ENCODE results near the gene TCF21. TPM values are rescaled to one million over a fixed set of nuclear protein-coding genes. Genes with fewer than 3 reads are reported as not detected.

TCF21 gene
- polyA plus RNA-seq, 2 of the 4 experiments (the other 2 are of a cell fraction) = 0.12 to 0.25 TPM

DNA sequence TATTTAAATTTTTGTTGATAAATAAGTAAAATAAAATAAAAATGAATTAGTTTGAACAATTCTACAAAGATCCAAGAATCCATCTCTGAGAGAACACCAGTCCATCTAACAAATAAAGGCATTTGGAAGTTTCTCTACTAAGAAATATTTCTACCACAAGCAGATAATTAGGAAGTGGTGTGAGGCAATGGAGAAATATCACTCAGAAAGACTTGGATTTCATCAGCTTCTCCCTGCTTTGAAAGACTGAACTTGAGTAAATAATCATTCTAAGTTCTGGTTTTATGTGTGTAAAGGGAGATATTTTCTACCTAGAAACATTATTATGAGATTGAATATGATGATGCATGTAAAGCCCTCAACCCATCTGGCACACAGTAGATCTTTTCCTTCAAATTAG, 17.8 kb upstream of the TCF21 start:
- H3K4me3 ChIP-seq = no peak overlapping the region
- TF ChIP-seq, protein P1, sequence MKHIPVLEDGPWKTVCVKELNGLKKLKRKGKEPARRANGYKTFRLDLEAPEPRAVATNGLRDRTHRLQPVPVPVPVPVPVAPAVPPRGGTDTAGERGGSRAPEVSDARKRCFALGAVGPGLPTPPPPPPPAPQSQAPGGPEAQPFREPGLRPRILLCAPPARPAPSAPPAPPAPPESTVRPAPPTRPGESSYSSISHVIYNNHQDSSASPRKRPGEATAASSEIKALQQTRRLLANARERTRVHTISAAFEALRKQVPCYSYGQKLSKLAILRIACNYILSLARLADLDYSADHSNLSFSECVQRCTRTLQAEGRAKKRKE (CRISPR knock-in tag; IDR thresholded peaks at IDR 0.05; ENCODE audit: low read depth) = no peak
- TF ChIP-seq TP53 (CRISPR knock-in tag; IDR thresholded peaks at IDR 0.05) (no peak), TFCP2L1 (CRISPR knock-in tag; IDR thresholded peaks at IDR 0.05) (no peak), FOXS1 (CRISPR knock-in tag; IDR thresholded peaks at IDR 0.05) (no peak), EP300 (IDR thresholded peaks at IDR 0.05) (no peak), ZC3H11A (IDR thresholded peaks at IDR 0.05) (no peak), ESRRA (IDR thresholded peaks at IDR 0.05; ENCODE audit: borderline replicate concordance, low read length) (no peak), JUNB (IDR thresholded peaks at IDR 0.05) (no peak), CBX8 (IDR thresholded peaks at IDR 0.05) (no peak)
- TF ChIP-seq, protein P2, sequence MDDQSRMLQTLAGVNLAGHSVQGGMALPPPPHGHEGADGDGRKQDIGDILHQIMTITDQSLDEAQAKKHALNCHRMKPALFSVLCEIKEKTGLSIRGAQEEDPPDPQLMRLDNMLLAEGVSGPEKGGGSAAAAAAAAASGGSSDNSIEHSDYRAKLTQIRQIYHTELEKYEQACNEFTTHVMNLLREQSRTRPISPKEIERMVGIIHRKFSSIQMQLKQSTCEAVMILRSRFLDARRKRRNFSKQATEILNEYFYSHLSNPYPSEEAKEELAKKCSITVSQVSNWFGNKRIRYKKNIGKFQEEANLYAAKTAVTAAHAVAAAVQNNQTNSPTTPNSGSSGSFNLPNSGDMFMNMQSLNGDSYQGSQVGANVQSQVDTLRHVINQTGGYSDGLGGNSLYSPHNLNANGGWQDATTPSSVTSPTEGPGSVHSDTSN (IDR thresholded peaks at IDR 0.05) = no peak
- TF ChIP-seq, protein P3, sequence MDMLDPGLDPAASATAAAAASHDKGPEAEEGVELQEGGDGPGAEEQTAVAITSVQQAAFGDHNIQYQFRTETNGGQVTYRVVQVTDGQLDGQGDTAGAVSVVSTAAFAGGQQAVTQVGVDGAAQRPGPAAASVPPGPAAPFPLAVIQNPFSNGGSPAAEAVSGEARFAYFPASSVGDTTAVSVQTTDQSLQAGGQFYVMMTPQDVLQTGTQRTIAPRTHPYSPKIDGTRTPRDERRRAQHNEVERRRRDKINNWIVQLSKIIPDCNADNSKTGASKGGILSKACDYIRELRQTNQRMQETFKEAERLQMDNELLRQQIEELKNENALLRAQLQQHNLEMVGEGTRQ (IDR thresholded peaks at IDR 0.05) = no peak
- TF ChIP-seq, protein P4, sequence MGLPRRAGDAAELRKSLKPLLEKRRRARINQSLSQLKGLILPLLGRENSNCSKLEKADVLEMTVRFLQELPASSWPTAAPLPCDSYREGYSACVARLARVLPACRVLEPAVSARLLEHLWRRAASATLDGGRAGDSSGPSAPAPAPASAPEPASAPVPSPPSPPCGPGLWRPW (IDR thresholded peaks at IDR 0.05) = no peak
- ChIA-PET CTCF (interaction anchor here (2.0 kb wide), 1 partner anchor 34 kb away, joined by 6 read pairs; no protein-coding TSS in a partner anchor), POLR2A (no interaction called here)
- ATAC-seq (no peak), FAIRE-seq (no peak), DNase-seq (ENCODE audit: low read depth in 1 of 2, low spot score in 1 of 2) (no peak)
- no peaks in the 10 kb centered on the region for H3K4me1 ChIP-seq
- H3K4me2 ChIP-seq = no peak overlapping the region
- H3K27ac ChIP-seq = no peak overlapping the region
- no peaks in the 10 kb centered on the region for H3K9me3 ChIP-seq

DNA sequence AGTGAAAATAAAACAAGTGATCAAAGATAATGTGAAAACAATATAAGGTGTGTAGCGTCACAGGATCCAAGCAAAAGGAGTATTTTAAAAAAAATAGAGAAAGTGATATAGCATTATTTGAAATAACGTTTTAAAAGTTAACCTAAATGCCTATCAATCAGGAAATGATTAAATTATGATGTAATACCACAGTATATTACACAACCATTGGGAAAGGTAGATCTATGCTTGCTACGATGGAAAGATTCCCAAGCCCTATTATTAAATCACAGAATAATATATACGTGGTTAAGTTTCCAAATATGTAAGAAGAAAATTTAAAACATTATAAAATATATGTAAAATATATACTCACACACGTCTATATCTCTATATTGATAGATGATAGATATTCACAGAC, 15.4 kb upstream of the TCF21 start:
- Histone ChIP-seq H3K9me3 (no peaks in the 10 kb centered on the region), H3K4me1 (no peaks in the 10 kb centered on the region), H3K4me3 (no peak overlapping the region), H3K4me2 (no peak overlapping the region), H3K27ac (no peak overlapping the region)
- ATAC-seq (no peak), FAIRE-seq (no peak), DNase-seq (ENCODE audit: low read depth in 1 of 2, low spot score in 1 of 2) (no peak)
- TF ChIP-seq RCOR1 (IDR thresholded peaks at IDR 0.05; ENCODE audit: low read depth, low read length) (no peak), SMC3 (IDR thresholded peaks at IDR 0.05) (no peak), RAD21 (conservative IDR thresholded peaks at IDR 0.05 in 1 of 2, IDR thresholded peaks at IDR 0.05 in 1 of 2) (no peak), NR3C1 (IDR thresholded peaks at IDR 0.05) (no peak), FOXS1 (CRISPR knock-in tag; IDR thresholded peaks at IDR 0.05) (no peak), MAZ (IDR thresholded peaks at IDR 0.05; ENCODE audit: borderline replicate concordance, low read depth, low read length) (no peak), TFCP2L1 (CRISPR knock-in tag; IDR thresholded peaks at IDR 0.05) (no peak), POLR2A (IDR thresholded peaks at IDR 0.05; ENCODE audit: low read length) (no peak), FOSL2 (IDR thresholded peaks at IDR 0.05) (no peak), FOSL2 (CRISPR knock-in tag; IDR thresholded peaks at IDR 0.05) (no peak), RARB (CRISPR knock-in tag; IDR thresholded peaks at IDR 0.05) (no peak), RNF2 (IDR thresholded peaks at IDR 0.05; ENCODE audit: borderline replicate concordance, low read depth) (no peak)
- TF ChIP-seq, protein P5, sequence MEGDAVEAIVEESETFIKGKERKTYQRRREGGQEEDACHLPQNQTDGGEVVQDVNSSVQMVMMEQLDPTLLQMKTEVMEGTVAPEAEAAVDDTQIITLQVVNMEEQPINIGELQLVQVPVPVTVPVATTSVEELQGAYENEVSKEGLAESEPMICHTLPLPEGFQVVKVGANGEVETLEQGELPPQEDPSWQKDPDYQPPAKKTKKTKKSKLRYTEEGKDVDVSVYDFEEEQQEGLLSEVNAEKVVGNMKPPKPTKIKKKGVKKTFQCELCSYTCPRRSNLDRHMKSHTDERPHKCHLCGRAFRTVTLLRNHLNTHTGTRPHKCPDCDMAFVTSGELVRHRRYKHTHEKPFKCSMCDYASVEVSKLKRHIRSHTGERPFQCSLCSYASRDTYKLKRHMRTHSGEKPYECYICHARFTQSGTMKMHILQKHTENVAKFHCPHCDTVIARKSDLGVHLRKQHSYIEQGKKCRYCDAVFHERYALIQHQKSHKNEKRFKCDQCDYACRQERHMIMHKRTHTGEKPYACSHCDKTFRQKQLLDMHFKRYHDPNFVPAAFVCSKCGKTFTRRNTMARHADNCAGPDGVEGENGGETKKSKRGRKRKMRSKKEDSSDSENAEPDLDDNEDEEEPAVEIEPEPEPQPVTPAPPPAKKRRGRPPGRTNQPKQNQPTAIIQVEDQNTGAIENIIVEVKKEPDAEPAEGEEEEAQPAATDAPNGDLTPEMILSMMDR (IDR thresholded peaks at IDR 0.05) = no peak
- POLR2A ChIA-PET = no interaction called here
- CTCF ChIA-PET = interaction anchor here (0.9 to 1.6 kb wide), 2 partner anchors 12 to 36 kb away, joined by 3 read pairs; no protein-coding TSS in a partner anchor
- WGBS (ENCODE audit: missing lambda C conversion rate) = 79% methylated on average over 5 of the region's 5 CpGs
